ENCODE results near the gene NAV1.
"Not testable (repeated sequence)": the region's sequence is repeated elsewhere in the genome, so short reads cannot be mapped to it uniquely, and the experiment has no call there.

Gene NAV1

DNA sequence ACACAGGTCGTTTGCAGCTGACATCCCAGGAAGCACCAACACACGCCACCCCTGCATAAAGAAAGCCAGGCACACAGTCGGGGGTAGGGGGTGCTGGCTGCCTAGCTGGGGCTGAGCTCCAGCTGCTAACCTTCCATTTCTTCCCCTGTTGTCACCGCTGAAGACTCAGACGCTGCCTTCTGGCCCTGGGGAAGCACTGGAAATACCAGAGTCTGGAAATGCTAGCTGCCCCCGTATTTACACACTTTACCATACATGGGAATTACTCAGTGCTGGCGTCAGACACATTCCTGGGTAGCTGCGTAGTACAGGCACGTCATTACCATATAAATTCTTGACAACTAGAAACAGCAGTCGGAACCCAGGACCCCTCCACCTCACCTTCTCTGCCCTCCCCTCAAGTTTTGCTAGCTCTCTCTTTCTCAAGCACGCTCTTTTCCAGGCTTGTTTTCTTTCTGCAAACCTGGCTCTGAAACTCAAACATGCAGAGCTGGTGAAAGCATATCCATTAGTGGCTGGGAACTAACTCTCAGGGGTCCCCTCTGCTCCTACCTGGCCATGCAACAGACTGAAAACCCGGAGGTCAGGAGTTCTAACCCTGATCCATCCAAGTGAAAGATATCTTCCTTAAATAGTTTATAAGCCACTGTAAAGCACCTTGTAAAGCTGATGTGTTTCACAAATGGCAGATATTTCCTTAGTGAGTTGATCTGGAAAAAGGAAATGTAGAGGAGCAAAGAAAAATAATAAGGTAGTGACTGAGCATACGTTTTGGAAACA lies 35.3 kb upstream of the NAV1 start:
- DNase-seq: no peak

GRCh38 chr1:201504179-201504631 lies 34.7 kb upstream of the NAV1 start:
- no peak for DNase-seq

DNA sequence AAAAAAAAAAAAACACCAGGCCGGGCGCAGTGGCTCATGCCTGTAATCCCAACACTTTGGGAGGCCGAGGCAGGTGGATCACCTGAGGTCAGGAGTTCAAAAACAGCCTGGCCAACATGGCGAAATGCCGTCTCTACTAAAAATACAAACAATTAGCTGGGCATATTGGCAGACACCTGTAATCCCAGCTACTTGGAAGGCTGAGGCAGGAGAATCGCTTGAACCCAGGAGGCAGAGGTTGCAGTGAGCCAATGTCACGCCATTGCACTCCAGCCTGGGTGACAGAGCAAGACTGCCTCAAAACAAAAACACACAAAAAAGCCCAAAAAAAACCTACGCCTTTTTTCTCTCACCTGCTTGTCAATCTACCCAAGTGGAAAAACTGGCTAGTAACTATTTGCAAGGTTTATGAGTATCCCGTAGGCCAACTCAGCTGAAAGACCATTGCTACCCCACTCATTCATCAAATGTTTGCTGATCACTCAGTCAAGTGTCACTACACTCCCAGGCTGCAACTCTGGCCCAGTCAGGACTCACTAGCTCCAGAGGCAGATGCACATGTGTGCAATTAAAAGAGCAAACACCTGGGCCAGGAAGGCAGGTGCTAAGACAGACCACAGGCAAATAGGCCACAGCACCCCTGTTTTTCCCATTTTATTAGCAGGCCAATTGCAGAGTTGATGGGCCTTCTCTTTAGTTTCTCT lies 34.0 kb upstream of the NAV1 start:
- DNase-seq: no peak

DNA sequence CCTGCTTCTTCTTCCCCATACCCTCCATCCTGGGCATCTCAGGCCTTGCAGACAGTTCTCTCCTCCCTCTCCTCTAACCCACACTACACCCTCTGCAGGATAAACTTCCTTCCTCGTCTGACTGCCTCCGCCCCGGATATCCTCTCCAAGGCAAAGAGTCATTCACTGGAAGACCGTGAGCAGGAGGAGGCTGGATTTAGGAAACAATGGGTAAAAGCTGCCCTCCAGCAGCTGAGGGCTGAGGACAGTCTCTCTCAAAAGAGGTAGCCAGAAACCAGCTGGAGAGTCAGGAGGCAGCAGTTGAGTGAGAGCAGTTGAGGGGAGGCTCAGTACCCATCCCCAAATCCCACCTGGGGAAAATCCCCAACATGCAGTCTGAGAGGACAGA lies 33.4 kb upstream of the NAV1 start:
- no peak for DNase-seq

DNA sequence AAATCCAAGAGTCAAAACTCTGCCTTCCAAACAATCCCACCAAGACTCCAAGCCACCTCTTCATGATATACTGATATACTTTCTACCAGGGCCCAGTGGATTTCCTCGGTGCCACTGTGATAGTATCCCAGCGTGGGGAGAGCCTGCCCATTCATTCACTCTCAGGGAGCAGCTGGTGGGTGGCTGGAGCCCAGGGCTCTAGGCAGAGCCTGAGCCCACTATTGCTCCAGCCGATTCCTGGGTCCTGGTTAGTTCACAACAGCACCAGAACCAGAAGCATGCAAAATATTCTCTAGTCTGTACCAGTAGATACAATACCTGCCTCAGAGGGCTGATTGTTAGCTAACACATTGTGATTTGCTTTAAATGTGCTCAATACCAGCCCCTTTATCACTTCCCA lies 32.8 kb upstream of the NAV1 start:
- no peak for DNase-seq

DNA sequence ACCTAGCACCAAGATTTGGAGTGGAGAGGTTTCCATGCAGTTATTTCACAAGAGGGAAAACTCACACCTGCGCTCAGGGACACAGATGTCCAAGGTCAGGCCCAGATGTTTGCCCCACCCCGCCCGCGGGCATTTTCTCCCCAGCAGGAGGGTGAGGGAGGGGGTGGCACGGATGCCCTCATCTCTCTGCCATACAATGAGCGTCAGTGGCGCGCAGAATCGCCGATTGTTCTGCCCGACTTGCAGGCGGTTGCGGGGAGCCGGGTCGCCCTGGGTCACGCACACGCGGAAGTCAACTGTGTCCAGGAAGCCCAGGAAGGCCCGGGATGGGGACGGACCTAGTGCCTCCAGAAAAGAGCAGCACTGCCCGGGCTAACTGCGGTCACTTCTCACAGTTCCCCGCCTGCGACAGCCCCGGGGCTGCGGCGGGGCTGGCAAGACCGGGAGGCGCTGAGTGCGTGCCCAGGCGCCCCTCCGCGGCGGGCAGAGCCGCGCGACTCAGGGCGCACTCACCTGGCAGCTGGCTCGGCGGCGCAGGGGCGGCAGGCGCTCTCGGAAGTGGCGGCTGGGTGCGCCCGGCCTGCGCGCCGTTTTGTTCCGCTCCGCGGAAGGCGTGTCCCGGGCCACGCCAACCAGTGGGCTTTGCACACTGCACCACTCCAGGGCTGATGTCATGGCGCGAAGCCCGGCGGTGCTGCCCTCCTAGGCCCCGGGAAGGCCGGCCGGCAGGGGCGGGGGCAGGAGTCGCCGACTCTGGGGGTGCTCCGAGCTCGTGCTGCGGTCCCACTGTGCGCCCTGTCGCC lies 32.2 kb upstream of the NAV1 start, which contains the start of gene CSRP1:
Gene CSRP1, minus strand, starts transcription at position 567 of the 803 bp plus-strand sequence. CDS start 10,820 bp downstream, outside the sequence.
- peak; percentile 78 to 86 for DNase-seq

DNA sequence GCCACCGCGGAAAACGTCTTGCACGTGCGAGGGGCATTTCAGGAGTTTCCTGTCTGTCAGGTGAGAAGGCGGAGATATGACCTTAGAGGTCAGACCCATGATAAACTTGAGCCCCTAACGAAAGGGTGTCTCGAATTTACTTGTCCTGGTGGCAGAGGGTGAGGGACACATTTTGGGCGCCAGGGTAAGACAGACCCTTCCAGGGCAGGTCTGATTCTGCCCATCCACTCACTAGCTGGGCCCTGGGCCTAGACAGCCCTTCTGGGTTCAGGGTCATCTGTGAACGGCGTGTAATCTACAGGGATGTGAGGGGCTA lies 31.6 kb upstream of the NAV1 start:
- no peak for DNase-seq

GRCh38 chr1:201508809-201509208 lies 30.1 kb upstream of the NAV1 start:
- DNase-seq: no peak

- no peak for DNase-seq
Measured at GRCh38 chr1:201509601-201510374, 29.1 kb upstream of the NAV1 start.

DNA sequence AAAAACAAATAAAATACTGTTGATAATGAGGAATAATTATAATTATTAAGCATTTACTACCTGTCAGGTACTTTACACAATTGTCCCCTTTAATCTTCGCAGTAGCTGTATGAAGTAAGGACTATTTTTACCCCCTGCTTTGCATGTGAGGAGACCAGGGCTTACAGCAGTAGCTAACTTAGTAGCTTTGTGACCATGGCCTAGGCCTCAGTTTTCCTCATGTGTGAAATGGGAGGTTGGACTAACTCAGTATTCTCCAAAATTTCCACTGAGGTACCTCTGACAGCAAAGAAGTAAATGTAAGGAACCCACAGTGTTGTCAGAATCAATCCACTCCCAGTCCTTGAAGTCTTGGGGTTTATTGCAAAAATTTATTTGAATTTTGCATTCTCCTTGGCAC lies 28.2 kb upstream of the NAV1 start:
- DNase-seq: no peak

GRCh38 chr1:201511396-201511940 lies 27.5 kb upstream of the NAV1 start:
- no peak for DNase-seq

DNA sequence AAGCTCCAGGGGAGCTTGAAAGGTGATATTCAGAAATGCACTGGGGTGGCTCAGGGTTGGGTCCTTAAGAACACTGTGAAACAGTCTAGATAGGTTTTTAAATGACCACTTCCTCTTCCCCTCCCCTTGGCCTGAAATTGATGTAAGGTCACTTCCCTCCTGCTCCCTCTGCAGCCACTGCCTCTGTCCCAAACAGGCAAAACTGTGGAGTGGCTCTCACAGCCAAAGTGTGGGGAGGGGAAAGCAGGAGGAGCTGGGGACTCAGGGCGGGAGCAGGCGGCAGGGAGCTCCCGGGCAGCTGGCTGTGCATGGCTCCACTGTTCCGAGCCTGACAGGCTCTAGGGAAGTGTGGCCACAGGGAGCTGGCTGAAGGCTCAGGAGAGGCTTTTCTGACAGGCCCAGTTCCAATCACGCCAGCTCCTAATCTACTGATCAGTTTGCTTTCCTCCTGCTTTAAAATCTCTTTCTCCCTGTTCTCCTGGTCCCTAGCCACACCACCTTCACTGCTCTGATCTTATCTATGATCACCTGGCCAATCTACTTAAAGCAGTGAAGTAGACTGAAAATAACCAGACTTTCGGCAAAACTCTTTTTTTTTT lies 26.9 kb upstream of the NAV1 start:
- DNase-seq: no peak

DNA sequence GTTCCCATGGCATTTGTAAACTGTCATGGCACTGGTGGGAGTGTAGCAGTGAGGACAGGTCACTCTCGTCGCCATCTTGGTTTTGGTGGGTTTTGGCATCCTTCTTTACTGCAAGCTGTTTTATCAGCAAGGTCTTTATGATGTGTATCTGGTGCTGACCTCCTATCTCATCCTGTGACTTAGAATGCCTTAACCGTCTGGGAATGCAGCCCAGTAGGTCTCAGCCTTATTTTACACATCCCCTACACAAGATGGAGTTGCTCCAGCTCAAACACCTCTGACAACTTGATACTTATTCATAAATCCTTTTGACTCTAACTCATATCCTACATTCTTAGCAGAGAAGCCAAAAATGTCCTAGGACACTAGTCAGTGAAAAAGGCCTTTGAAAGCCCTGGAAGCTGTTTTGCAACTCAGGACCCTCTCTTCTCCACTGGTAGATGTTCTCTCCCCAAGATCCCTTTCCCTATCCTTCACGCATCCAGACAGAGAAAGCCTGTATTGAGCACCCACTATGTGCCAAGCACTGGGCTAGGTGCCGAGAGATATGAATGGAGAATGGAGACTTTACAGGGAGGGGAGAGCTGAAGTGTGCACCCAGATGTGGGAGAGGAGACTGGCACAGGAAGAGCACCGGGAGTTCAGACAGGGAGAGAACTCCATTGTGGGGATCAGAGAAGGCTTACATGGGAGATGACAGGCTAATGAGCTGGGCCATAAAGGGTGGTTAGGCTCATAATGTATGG lies 25.3 kb upstream of the NAV1 start:
- no peak for DNase-seq

- DNase-seq: no peak
Measured at GRCh38 chr1:201514466-201514865, 24.5 kb upstream of the NAV1 start.

DNA sequence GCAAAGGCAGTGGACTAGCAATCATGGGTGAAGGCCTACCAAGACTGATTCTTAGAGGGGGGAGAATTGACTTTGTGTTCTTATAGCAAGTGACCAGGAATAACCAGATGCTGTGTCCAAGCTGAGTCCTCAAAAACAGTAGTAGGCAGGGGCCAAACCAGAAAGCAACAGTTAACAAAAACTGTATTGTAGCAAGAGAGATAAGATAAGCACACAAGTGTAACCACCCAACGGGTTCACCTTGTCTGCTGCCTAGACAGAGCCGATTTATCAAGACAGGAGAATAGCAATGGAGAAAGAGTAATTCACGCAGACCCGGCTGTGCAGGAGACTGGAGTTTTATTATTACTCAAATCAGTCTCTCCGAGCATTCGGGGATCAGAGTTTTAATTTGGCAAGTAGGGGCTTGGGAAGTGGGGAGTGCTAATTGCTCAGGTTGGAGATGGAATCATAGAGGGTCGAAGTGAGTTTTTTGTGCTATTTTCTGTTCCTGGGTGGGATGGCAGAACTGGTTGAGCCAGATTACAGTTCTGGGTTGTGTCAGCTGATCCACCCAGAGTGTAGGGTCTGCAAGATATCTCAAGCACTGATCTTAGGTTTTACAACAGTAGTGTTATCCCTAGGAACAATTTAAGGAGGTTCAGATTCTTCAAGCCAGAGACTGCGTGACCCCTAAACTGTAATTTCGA lies 23.7 kb upstream of the NAV1 start:
- no peak for DNase-seq

DNA sequence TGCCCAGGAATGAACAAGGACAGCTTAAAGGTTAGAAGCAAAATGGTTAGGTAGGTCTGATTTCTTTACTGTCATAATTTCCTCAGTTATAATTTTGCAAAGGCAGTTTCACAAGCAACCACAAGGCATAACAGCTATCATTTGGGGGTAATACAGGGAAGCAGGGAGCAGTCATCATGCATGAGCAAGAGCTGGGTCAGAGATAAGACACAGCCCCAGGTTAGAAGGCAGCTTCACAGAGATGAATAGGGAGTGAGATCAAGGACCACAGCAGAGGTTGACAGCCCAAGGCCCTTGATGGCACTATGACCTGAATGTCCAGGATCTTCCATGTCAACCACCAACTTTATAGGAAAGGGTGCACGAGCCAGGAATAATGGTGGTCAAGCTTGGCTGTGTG lies 23.0 kb upstream of the NAV1 start:
- no peak for DNase-seq

DNA sequence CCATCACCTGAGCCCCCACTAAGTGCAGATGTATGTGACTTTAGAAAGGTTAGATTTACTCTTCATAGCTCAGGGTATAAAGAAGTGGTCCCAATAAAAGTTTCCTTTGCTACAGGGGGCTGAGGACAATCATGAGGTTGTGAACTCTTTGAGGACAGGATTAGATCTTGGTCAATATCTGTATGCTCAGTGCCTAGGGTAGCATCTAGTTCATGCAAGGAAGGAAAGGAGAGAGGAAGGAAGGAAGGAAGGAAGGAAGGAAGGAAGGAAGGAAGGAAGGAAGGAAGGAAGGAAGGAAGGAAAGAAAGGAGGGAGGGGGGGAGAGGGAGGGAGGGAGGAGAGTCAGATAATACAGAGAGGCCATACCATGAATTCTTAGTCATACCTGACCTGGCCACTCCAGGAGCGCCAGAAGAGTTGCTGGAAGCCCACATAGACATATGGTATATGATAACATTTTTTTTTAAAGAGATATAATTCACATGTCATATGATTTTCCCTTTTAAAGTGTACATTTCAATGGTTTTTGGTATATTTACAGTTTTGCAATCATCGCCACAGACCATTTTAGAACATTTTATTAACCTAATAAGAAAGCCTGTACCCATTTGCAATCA lies 22.3 kb upstream of the NAV1 start:
- DNase-seq: no peak

DNA sequence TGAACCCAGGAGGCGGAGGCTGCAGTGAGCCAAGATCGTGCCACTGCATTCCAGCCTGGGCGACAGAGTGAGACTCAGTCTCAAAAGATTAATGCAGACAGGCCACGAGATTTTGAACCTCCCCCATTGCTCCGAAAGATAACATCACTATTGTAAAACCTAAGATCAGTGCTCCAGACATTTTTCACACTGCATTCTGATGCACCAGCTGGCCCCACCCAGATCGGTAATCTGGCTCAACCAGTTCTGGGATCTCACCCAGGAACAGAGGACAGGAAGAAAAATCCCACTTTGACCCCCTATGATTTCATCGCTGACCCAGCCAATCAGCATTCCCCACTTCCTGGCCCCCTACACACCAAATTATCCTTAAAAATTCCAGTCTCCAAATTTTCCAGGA lies 21.3 kb upstream of the NAV1 start:
- DNase-seq: no peak

DNA sequence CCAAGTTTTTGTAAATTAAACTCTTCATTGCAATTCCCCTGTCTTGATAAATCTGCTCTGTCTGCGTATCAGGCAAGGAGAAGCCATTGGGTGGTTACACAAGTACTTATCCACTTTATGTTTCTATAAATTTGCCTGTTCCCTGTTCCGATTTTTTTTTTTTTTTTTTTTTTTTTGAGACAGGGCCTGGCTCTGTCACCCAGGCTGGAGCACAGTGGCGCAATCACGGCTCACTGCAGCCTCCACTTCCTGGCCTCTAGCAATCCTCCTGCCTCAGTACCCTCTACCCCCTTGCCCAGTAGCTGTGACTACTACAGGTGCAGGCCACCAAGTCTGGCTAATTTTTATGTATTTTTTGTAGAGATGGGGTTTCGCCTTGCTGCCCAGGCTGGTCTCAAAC lies 20.9 kb upstream of the NAV1 start:
- no peak for DNase-seq

- not testable (repeated sequence) for DNase-seq
Measured at GRCh38 chr1:201520046-201520575, 18.8 kb upstream of the NAV1 start.
